PC-3 (cell line): ENCODE measurements around the gene DPYSL3. TPM values are rescaled to one million over a fixed set of nuclear protein-coding genes. Genes with fewer than 3 reads are reported as not detected.

Experiments
- ATAC-seq: fragments of 200-7000 bp; cut with Tn5 transposase; 2 replicates; pipeline ENCODE4 v1.9.1; 2020; ENCODE audit warnings: mild to moderate bottlenecking, moderate library complexity
- BruUV-seq: library from RNA; stranded (reverse); fragments of 400-500 nt; replicated peaks from 2 replicates; lab custom pipeline; 2021; lab: Mats Ljungman, UMichigan
- CTCF ChIA-PET: fragments of 300-600 bp; sonication (Branson Sonifier 250); formaldehyde crosslinking; loops from one replicate; lab custom pipeline; 2022; ENCODE audit warnings: antibody characterized with exemption; lab: Charles Lee
- POLR2A ChIA-PET: fragments of 300-600 bp; sonication (Branson Sonifier 250); formaldehyde crosslinking; loops from one replicate; lab custom pipeline; 2022; ENCODE audit warnings: antibody characterized with exemption; ENCODE audit not compliant: unreplicated experiment; lab: Charles Lee
- DNase-seq: peaks from one replicate; pipeline ENCODE4 v3.0.0-alpha.2; 2015
- H2AFZ ChIP-seq: fragments of 300-600 bp; sonication (generic); 2 replicates; pipeline ENCODE4 v1.6.0; 2016; ENCODE audit warnings: antibody characterized with exemption, low read length
- H3F3A ChIP-seq: fragments of 300-600 bp; sonication (generic); one replicate; pipeline ENCODE4 v1.6.0; 2017; ENCODE audit warnings: antibody characterized with exemption, low read length, control low read depth, mild to moderate bottlenecking; ENCODE audit not compliant: unreplicated experiment
- H3K27ac ChIP-seq: fragments of 300-600 bp; sonication (generic); 2 replicates; pipeline ENCODE4 v1.5.1; 2016; ENCODE audit warnings: mild to moderate bottlenecking, low read length
- H3K27me3 ChIP-seq: fragments of 300-600 bp; sonication (generic); 2 replicates; pipeline ENCODE4 v1.6.1; 2016; ENCODE audit warnings: low read length, mixed read lengths
- H3K36me3 ChIP-seq: fragments of 300-600 bp; sonication (generic); 2 replicates; pipeline ENCODE4 v1.6.1; 2016; ENCODE audit warnings: low read depth, mixed run types, low read length, mixed read lengths
- H3K4me1 ChIP-seq: fragments of 300-600 bp; sonication (generic); 2 replicates; pipeline ENCODE4 v1.5.1; 2016; ENCODE audit warnings: low read length; ENCODE audit not compliant: insufficient read depth
- H3K4me2 ChIP-seq: fragments of 300-600 bp; sonication (generic); 2 replicates; pipeline ENCODE4 v1.6.0; 2016; ENCODE audit warnings: low read length
- H3K4me3 ChIP-seq: fragments of 300-600 bp; sonication (generic); 2 replicates; pipeline ENCODE4 v1.5.1; 2016; ENCODE audit warnings: mild to moderate bottlenecking, low read length, mixed read lengths
- H3K79me2 ChIP-seq: fragments of 300-600 bp; sonication (generic); 2 replicates; pipeline ENCODE4 v1.6.1; 2017; ENCODE audit warnings: low read length, mixed read lengths
- H3K9ac ChIP-seq: fragments of 300-600 bp; sonication (generic); 2 replicates; pipeline ENCODE4 v1.6.0; 2016; ENCODE audit warnings: mild to moderate bottlenecking, low read length
- H3K9me2 ChIP-seq: fragments of 300-600 bp; sonication (generic); replicated peaks from 2 replicates; pipeline ENCODE4 v1.6.1; 2016; ENCODE audit warnings: mixed run types, low read length, mixed read lengths
- H3K9me3 ChIP-seq: fragments of 300-600 bp; sonication (generic); 2 replicates; pipeline ENCODE4 v1.6.1; 2016; ENCODE audit warnings: low read length, mixed read lengths
- H4K20me1 ChIP-seq: fragments of 300-600 bp; sonication (generic); 2 replicates; pipeline ENCODE4 v1.6.1; 2016; ENCODE audit warnings: low read length, mixed read lengths
- EZH2 ChIP-seq: fragments of 300-600 bp; sonication (generic); IDR thresholded peaks from one replicate; pipeline ENCODE4 v1.6.1; 2017; ENCODE audit warnings: antibody characterized with exemption, mild to moderate bottlenecking, low read length; ENCODE audit not compliant: unreplicated experiment
- EZH2phosphoT487 ChIP-seq: fragments of 300-600 bp; sonication (generic); IDR thresholded peaks from 2 replicates; pipeline ENCODE4 v1.6.1; 2018; ENCODE audit warnings: mild to moderate bottlenecking, antibody characterized with exemption, low read length, borderline replicate concordance
- intact Hi-C: fragments of 100-400 bp; cut with micrococcal nuclease; formaldehyde crosslinking; loops from 2 replicates; pipeline ENCODE4 v1.9.0; 2023
- total RNA-seq: library from RNA; depleted of rRNA; stranded (reverse); fragments of >200 nt; gene quantifications from 2 replicates; pipeline ENCODE4 v1.2.3, GENCODE V29; 2014
- TF ChIP-seq, protein P1 (sequence below): fragments of 300-600 bp; sonication (generic); conservative IDR thresholded peaks from 2 replicates; pipeline ENCODE4 v1.5.1; 2017; ENCODE audit warnings: antibody characterized with exemption, low read depth, mild to moderate bottlenecking, low read length

Gene DPYSL3
- total RNA-seq, 1 experiment from 2014 or later: 20.6 TPM

DNA sequence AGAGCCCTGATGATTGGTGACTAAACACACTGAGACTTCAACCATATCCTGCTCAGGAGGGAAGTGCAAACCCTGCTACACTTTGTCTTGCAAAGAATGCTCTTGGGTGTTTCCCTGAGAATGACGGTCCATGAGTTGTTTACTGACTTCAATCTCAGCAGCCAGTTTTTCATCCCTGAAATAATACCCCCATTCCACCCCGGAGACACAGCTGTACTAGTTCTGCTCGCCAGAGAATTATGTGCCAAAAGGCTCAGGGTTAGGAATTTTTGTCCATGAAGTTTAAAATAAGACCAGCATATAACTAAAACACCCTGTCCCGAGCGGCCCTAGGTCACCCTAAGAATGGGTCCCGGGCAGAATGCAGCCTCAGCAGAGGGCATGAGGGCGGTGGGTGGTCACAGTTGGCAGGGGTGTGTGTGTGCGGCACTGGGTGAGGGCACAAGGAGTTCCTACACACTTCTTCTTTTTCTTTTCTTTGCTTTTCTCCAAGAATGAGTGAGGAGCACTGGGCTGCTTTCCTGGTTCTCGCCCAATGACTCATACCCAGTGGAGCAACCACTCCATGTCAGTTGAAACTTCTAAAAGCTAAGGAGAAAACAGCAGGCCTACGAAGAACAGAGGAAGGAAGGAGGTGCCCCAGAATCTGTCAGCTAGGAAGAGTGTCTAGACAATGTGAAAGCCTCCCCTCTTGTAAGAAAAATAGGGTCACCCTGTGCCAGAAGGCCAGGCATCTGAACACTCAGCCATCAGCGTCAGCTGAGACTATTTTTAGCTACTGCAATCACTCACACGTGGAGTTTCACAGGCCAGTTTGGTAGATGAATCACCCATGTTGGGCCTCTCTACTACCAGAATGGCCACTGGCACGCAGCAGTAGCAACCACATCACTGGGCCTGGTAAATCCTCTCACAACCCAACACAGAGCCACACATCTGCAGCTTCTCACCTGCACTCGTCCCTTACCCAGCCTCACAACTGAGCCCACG lies 105.9 kb downstream of the DPYSL3 start:
- TF ChIP-seq EZH2phosphoT487 (no peak), EZH2 (no peak)
- TF ChIP-seq, protein P1, sequence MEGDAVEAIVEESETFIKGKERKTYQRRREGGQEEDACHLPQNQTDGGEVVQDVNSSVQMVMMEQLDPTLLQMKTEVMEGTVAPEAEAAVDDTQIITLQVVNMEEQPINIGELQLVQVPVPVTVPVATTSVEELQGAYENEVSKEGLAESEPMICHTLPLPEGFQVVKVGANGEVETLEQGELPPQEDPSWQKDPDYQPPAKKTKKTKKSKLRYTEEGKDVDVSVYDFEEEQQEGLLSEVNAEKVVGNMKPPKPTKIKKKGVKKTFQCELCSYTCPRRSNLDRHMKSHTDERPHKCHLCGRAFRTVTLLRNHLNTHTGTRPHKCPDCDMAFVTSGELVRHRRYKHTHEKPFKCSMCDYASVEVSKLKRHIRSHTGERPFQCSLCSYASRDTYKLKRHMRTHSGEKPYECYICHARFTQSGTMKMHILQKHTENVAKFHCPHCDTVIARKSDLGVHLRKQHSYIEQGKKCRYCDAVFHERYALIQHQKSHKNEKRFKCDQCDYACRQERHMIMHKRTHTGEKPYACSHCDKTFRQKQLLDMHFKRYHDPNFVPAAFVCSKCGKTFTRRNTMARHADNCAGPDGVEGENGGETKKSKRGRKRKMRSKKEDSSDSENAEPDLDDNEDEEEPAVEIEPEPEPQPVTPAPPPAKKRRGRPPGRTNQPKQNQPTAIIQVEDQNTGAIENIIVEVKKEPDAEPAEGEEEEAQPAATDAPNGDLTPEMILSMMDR: no peak
- intact Hi-C loops: no loop called here
- H3K79me2 ChIP-seq: no peaks in the 10 kb centered on the region
- ChIA-PET CTCF (no interaction called here), POLR2A (no interaction called here)
- peaks cover 17% of the 10 kb centered on the region for H3K4me1 ChIP-seq
- ATAC-seq (peak; percentile 86), DNase-seq (peak; percentile 58)
- H3K4me2 ChIP-seq: 0 out of 2 replicates have a peak overlapping the region, but pooled peaks have one; percentile 37
- no TSS peak for BruUV-seq
- no peak overlapping the region for H3K4me3 ChIP-seq
- no peaks in the 10 kb centered on the region for H3K9me3 ChIP-seq
- no peaks in the 10 kb centered on the region for H3F3A ChIP-seq
- H3K36me3 ChIP-seq: no peaks in the 10 kb centered on the region
- H3K27me3 ChIP-seq: no peaks in the 10 kb centered on the region
- H4K20me1 ChIP-seq: no peaks in the 10 kb centered on the region
- peak overlapping the region; percentile 89 for H3K27ac ChIP-seq
- peak overlapping the region; percentile 51; the same call in 1 of the 2 replicates for H3K9ac ChIP-seq
- H3K9me2 ChIP-seq: no peaks in the 10 kb centered on the region
- H2AFZ ChIP-seq: peak overlapping the region; percentile 73

DNA sequence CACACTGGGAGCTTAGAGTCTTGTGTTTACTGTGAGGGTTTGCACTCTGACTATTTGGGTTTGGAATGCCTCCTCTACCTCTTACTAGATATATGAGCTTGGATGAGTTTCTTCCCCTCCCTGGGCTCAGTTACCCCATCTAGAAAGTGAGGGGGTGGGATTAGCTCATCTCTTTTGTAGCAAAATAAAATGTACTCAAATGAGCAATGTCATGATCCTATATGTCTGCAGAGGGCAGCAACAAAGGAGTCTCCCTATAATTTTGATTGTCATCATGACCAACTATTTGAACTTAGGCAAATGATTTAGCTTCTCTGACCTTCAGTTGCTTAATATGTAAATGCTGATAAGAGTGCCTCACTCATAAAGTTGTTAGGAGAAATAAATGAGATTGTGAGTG lies 109.0 kb downstream of the DPYSL3 start:
- no peaks in the 10 kb centered on the region for H3K9me3 ChIP-seq
- no peak overlapping the region for H3K9ac ChIP-seq
- ATAC-seq: no peak
- no peaks in the 10 kb centered on the region for H4K20me1 ChIP-seq
- intact Hi-C loops: no loop called here
- H3K27me3 ChIP-seq: no peaks in the 10 kb centered on the region
- no TSS peak for BruUV-seq
- POLR2A ChIA-PET: no interaction called here
- H3K4me1 ChIP-seq: peaks cover 17% of the 10 kb centered on the region
- no peak for DNase-seq
- no peaks in the 10 kb centered on the region for H3F3A ChIP-seq
- H3K79me2 ChIP-seq: no peaks in the 10 kb centered on the region
- H3K36me3 ChIP-seq: no peaks in the 10 kb centered on the region
- no peak overlapping the region for H2AFZ ChIP-seq
- no peaks in the 10 kb centered on the region for H3K9me2 ChIP-seq
- H3K4me3 ChIP-seq: no peak overlapping the region
- TF ChIP-seq EZH2: no peak
- TF ChIP-seq, protein P1: no peak
- no peak for TF ChIP-seq EZH2phosphoT487
- H3K27ac ChIP-seq: no peak overlapping the region
- CTCF ChIA-PET: no interaction called here
- no peak overlapping the region for H3K4me2 ChIP-seq
